Sigmoid colon (tissue), 4 donors: Measurements from ENCODE around the gene NCOR2.

Experiments
- EP300 ChIP-seq, 4 donors: sonication (generic); formaldehyde crosslinking; IDR thresholded peaks; one replicate each; pipeline ENCODE4 v1.6.1; 2017; ENCODE audit warnings: antibody characterized with exemption in 4 of 4
- POLR2A ChIP-seq, 2 donors: fragments of 450-650 bp; IDR thresholded peaks; one replicate each; pipeline ENCODE4 v1.6.1; 2016; ENCODE audit warnings: antibody characterized with exemption in 2 of 2, mild to moderate bottlenecking in 2 of 2, moderate library complexity in 2 of 2
- POLR2AphosphoS5 ChIP-seq, 4 donors: sonication (generic); formaldehyde crosslinking; IDR thresholded peaks; one replicate each; pipeline ENCODE4 v1.6.1; 2017; ENCODE audit warnings: antibody characterized with exemption in 4 of 4
- TF ChIP-seq, protein P1 (sequence below), 4 experiments: fragments of 450-650 bp in 3 of 4; fragments of 200-600 bp in 1 of 4; IDR thresholded peaks; one replicate each; pipeline ENCODE4 v1.5.1; 2016 to 2019; ENCODE audit warnings: antibody characterized with exemption in 4 of 4, mild to moderate bottlenecking in 3 of 4, moderate library complexity in 2 of 4

DNA sequence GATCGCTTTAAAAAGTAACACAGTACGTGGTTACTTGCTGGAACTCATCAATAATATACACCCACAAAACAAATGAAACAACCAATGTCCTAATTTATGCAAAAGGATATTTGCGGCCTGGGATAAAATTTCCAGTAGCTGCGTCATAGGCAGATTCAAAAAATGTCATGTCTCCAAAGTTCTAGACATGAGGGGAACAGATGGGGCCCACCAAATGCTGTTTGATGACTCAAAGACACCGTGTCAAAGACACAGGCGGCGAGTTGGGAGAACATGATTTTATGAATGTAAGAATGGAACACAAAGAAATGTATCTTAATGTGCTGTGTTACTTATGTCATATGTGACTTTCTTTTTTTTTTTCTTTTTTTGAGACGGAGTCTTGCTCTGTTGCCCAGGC is 34.3 kb upstream of the NCOR2 start:
- TF ChIP-seq POLR2A (IDR thresholded peaks at IDR 0.05), result no peak
- TF ChIP-seq POLR2AphosphoS5 (IDR thresholded peaks at IDR 0.05), result no peak
- TF ChIP-seq, protein P1, sequence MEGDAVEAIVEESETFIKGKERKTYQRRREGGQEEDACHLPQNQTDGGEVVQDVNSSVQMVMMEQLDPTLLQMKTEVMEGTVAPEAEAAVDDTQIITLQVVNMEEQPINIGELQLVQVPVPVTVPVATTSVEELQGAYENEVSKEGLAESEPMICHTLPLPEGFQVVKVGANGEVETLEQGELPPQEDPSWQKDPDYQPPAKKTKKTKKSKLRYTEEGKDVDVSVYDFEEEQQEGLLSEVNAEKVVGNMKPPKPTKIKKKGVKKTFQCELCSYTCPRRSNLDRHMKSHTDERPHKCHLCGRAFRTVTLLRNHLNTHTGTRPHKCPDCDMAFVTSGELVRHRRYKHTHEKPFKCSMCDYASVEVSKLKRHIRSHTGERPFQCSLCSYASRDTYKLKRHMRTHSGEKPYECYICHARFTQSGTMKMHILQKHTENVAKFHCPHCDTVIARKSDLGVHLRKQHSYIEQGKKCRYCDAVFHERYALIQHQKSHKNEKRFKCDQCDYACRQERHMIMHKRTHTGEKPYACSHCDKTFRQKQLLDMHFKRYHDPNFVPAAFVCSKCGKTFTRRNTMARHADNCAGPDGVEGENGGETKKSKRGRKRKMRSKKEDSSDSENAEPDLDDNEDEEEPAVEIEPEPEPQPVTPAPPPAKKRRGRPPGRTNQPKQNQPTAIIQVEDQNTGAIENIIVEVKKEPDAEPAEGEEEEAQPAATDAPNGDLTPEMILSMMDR (IDR thresholded peaks at IDR 0.05), result no peak
- no peak for TF ChIP-seq EP300 (IDR thresholded peaks at IDR 0.05)
